Fibroblast of skin of back (primary cell): ENCODE results near the gene OSBPL10.
"Not testable (repeated sequence)": the region's sequence is repeated elsewhere in the genome, so short reads cannot be mapped to it uniquely, and the experiment has no call there.

ENCODE experiments used
- DNase-seq: peaks from one replicate; pipeline ENCODE4 v3.0.0-alpha.2; 2013

Gene OSBPL10

DNA sequence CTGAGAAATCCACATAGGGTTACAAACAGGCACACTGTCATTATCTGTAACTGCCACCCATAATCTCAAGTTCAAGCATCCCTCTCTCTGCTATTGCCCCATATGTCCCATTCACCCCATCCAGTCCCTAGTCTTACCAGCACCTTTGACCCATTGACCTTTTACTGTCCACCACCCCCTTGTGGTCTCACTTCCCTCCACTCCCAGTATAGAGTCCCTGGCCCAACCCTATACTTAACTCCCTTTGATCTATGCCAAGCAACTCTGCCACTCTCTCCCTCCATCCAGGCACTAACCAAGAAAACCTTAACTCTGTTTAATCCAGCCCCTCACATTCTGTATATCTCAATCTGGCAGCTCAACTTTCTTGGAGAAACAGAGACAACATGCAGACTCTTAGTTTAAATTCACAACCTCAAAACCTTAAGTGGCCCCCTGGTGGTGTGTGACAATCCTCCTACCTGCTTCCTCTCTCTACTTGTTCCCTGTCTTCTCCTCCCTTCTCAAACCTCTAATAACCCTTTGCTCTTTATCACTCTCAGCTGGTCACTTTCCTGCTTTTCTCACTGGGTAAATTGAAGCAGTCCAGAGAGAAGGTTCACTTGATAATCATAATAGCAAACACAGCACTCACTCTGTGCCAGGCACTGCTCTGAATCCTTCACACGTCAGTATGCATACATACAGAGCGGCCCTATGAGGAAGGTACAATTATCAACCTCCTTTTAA, 285.6 kb downstream of the OSBPL10 start:
- DNase-seq, result no peak

DNA sequence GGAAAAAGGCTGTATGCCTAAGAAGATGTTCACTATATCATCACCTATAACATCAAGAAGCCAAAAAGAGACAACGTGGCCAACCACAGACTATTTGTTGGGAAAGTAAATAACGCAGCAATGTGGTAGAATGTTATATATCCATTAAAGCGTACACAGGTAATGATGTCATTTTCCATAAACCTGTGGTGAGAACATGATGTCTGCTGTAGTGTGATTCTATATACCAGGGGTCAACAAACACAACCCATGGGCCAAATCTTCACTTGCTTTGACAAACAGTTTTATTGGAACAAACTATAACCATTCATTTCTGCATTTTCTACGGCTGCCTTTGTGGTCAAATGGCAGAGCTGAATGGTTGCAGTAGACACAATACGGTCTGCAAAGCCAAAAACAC, 287.7 kb downstream of the OSBPL10 start:
- DNase-seq, result no peak

GRCh38 chr3:31692751-31693150, 288.3 kb downstream of the OSBPL10 start:
- no peak for DNase-seq

- DNase-seq, result no peak
Measured at GRCh38 chr3:31690771-31691170, 290.3 kb downstream of the OSBPL10 start.

- DNase-seq, result not testable (repeated sequence)
Measured at GRCh38 chr3:31689523-31689922, 291.5 kb downstream of the OSBPL10 start.

GRCh38 chr3:31688984-31689383, 292.1 kb downstream of the OSBPL10 start:
- no peak for DNase-seq

- no peak for DNase-seq
Measured at GRCh38 chr3:31687020-31687802, 293.9 kb downstream of the OSBPL10 start.

DNA sequence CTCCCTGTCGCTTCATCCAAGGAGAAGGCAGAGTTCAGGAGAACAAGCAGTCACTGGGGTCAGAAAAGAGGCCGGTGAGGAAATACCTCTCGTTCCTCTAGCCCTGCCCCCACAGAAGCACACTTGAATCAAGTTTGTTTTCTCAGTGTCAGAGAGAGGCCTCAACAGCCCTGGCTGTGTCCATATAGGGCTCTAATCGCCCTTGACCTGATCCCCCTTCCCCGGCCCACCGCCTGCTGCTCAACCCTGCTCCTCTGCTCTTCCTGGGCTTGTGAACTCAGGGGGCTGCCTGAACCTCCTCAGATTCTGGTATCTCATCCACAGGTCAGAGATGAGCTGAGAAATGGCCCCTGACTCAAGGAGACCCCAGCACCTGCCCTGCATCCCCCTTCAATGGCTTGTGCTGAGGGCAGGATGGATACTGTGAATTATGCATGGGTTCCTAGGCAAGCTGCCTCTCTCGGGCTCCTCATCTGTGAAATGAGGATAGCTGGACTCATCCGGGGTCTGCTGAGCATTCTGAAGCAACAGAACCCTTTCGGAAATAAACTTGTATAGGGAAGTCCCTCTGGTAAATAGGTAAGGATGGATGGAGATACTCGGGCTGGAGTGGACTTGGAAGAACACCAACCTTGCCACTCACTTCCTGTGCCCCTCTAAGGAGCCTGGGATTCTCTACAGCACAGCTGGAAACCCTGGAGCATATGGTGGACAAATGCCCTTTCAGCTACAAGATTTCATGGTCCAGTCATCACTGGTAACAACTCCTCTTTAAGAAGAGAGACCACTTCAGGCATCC, 300.8 kb downstream of the OSBPL10 start:
- no peak for DNase-seq

DNA sequence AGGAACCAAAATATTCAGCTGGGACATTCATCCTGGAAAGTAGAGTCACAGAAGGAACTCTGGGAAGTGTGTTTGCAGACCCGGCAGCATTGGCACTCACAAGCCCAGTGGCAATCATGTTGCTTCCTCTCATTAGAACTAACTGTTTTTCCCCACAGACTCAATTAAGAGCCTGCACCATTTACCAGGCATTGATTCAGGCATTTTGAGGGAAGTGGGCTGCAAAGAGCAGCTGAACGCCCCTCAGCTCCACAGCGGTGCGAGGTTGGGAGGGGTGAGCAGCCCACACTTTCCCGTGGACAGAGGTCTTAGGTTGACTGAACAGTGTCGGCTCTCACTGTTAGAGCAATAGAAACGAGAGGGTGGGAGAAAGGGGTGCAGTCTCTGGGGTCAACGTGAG, 304.5 kb downstream of the OSBPL10 start:
- no peak for DNase-seq

GRCh38 chr3:31673950-31674349, 307.1 kb downstream of the OSBPL10 start:
- DNase-seq, result no peak

DNA sequence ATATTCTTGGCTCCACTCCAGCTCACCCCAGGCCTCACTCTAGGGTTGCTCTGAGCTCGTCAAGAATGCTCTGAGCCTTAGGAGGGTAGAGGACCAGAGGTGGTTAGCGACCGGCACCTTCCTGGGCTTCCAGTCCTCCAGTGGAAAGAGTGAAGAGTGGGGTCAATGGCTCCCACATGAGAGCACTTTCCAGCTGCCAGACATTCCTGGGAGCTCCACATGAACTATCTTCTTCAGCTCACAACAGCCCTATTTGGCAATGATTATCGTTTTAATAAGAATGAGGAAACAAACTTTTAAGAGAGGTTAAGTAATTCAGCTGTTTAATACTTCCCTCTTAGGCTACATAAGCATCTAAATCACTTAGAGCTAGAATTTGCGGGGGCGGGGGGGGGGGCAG, 309.1 kb downstream of the OSBPL10 start:
- DNase-seq, result no peak

DNA sequence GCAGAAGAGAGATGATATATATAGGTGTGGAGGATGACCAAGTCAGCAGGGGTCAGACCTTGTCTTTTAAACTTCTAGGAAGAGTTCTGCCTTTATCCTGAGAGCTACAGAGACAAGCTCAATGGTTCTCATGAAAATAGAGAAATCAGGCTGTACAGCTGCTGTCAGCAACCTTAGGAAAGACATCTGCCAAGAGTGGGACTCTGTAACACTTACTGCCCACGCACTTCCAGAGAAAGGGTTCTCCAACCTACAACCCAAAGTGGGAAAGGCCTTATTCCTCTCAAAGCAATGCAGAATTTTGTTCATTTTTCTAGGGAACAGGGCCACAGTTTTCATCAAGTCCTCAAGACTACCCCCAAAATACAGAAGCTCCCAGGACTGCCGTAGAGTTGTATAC, 309.6 kb downstream of the OSBPL10 start:
- no peak for DNase-seq

- DNase-seq, result no peak
Measured at GRCh38 chr3:31670722-31671121, 310.3 kb downstream of the OSBPL10 start.

GRCh38 chr3:31670136-31670535, 310.9 kb downstream of the OSBPL10 start:
- DNase-seq, result no peak

GRCh38 chr3:31668242-31668641, 312.8 kb downstream of the OSBPL10 start:
- no peak for DNase-seq

DNA sequence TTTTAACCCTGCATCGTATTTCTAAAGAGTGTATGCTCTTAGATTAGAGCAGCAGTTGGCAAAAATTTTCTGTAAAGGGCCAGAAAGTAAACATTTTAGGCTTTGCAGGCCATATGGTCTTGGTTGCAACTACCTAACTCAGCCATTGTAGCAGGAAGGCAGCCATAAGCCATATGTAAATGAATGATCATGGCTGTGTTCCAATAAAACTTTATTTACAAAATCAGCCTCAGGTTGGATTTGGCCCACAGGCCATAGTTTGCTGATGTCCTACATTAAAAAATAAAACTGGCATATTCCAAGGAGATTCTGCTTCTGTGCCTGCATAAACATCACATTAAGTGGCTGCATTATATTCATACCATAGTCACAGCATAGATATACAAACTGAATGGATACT, 313.5 kb downstream of the OSBPL10 start:
- DNase-seq, result no peak

- DNase-seq, result no peak
Measured at GRCh38 chr3:31664031-31664430, 317.0 kb downstream of the OSBPL10 start.

DNA sequence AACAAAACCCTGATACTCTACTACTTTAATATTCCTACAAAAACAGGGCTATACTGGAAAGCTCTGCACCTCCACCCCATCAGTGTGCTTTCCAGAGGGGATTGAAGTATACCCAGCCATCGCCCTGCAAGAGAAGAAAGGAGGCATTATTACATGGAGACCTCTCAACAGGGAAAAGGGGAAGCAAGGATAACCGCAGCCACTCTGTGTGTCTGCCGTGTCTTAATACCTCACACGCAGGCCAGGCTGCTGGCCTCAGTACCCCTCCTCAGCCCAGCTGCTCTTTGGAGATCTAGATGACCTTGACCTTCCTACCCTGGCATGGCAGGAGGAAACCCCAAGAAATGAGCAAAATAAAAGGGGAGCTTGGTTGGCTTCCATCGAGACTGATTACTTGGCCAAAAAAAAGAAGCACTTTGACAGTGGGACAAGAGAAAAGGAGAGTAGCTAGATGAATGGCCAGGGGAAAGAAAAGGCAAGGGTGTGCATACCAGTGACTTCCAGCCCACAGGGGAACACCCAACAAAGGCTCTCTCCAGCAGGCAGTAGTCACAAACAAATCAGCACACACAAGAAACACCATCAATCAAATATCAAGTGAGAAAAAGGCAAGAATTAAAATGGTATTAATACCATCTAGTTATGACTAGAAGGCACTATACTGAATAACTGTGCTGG, 318.9 kb downstream of the OSBPL10 start:
- DNase-seq, result no peak

DNA sequence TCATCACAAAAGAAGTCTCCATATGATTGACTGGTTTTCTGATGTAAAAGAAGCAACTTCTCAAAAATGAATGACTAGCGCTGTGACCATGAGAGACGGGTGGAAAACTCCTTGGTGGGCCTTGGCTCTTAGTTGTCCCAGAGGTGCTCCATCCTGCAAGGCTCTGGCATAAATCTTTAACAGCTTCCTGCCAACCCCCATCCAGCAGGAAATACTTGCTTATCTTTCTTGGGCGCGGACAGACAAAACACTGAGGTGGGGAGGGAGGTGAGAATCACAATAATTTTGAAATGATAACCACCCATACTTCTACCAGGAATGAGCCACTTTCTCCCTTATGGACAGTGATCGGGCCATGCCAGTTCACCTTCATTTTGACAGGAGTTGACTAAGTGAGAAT, 319.8 kb downstream of the OSBPL10 start:
- DNase-seq, result no peak

GRCh38 chr3:31659246-31659645, 321.8 kb downstream of the OSBPL10 start:
- DNase-seq, result no peak

DNA sequence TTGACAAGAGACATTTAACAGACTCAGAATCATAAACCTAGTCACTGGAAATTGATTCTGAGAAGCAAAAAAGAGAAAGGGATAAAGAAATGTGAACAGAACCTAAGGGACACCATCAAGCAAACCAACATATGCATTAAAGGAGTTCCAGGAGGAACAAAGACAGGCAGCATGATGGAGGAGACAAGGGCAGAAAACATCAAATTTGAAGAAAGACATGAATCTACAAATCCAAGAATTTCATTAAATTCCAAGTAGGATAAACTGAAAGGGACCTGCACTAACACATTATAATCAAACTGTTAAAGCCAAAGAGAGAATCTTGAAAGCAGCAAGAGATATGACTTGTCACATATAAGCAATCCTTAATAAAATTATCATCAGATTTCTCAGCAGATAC, 326.1 kb downstream of the OSBPL10 start:
- DNase-seq, result no peak

- no peak for DNase-seq
Measured at GRCh38 chr3:31653464-31653863, 327.6 kb downstream of the OSBPL10 start.

GRCh38 chr3:31652296-31652695, 328.8 kb downstream of the OSBPL10 start:
- no peak for DNase-seq
